ENCODE measurements around the gene TM9SF2. TPM values are rescaled to one million over a fixed set of nuclear protein-coding genes. Genes with fewer than 3 reads are reported as not detected.
"Not testable (repeated sequence)": the region's sequence is repeated elsewhere in the genome, so short reads cannot be mapped to it uniquely, and the experiment has no call there.

The TM9SF2 gene
- total RNA-seq, 2 donors from 2014 or later, result 44.0 to 49.0 TPM

DNA sequence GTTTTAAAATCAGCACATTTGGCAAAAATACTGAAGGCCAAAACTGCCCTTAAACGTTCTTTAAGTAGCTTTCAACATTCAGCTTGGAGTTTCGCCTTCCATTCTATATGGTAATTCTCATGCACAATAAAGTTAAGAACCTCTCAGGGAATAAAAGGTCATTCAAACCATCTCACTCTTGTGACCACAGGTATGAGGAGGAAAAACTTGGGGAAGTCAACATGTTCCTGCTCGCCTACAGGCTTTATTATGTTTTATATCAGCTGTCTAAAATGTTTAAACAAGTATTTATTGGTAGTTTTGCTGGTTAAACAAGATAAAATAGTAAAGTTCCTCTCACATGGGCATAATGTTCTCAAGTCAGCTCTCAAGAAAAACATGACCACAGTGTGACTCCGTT is 19.9 kb upstream of the TM9SF2 start:
- H3K27ac Mint-ChIP-seq, result no peak overlapping the region
- DNase-seq (ENCODE audit: low spot score in 2 of 2) (no peak), ATAC-seq (no peak)
- H3K9me3 Mint-ChIP-seq, result no peaks in the 10 kb centered on the region
- peaks cover 0 to 4% of the 10 kb centered on the region in 2 donors for H3K36me3 Mint-ChIP-seq

DNA sequence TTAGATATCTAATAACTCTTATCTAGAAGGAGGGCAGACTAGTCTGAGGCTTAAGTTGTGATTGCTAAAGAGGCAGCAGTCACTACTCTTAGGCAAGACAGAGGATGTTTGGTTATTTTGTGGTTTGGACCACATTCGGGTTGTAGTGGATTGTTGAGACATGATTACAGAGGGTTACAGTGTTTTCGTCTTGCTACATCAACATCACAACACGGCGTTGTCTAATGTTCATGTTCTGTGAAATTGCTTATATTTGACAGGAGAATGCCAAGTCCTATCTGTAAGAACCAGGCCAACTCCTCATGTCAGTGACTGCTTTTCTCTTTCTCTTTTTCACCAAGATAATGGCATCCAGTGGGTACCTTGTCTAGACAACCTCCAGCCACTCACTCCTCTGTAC is 16.8 kb upstream of the TM9SF2 start:
- Mint-ChIP-seq H3K9me3 (peaks cover 0 to 3% of the 10 kb centered on the region in 2 donors), H3K36me3 (peaks cover 8 to 19% of the 10 kb centered on the region in 2 donors), H3K27ac (no peak overlapping the region)
- ATAC-seq, result no peak
- no peak for DNase-seq (ENCODE audit: low spot score in 2 of 2)

DNA sequence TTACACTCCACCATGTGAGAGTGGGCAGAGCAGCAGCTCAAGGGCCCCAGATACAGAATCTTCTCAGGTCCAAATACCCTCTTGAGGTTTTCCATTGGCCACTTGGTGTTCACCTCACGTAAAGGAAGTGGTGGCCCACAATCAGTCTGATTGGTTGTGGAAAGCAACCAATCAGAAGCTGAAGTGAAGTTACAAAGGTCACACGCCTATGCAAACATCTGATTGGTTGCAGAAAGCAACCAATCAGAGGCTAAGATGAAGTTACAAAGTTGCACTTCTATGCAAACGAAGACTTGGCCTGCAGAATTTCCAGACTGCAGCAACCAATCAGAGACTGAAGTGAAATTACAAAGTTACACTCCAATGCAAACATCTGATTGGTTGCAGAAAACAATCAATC is 14.3 kb upstream of the TM9SF2 start:
- no peak for ATAC-seq
- no peak for DNase-seq (ENCODE audit: low spot score in 2 of 2)
- H3K9me3 Mint-ChIP-seq, result peaks cover 0 to 3% of the 10 kb centered on the region in 2 donors
- H3K27ac Mint-ChIP-seq, result no peak overlapping the region
- peaks cover 8 to 28% of the 10 kb centered on the region in 2 donors for H3K36me3 Mint-ChIP-seq

DNA sequence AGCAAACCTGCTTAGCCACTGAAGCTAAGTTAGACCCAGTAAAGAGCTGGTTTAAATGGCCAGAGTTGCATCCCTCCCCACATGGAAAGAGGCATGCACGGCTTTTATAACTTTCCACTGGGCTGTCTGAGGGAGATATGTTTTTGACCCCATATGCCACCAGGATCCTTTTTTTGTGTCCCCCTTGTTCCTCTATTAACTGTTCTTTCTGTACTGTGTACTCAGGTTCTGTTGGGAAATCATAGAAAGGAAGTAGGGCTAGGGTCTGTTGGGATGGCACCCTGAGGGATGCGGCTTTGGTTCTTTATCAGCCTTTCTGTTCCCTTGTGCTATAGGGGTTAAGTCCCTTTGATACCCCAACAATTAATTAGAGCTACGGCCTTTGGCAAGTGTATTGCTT is 12.2 kb upstream of the TM9SF2 start:
- DNase-seq (ENCODE audit: low spot score in 2 of 2) (no peak), ATAC-seq (no peak)
- Mint-ChIP-seq H3K9me3 (peaks cover 0 to 3% of the 10 kb centered on the region in 2 donors), H3K27ac (no peak overlapping the region), H3K36me3 (peaks cover 8 to 35% of the 10 kb centered on the region in 2 donors)

DNA sequence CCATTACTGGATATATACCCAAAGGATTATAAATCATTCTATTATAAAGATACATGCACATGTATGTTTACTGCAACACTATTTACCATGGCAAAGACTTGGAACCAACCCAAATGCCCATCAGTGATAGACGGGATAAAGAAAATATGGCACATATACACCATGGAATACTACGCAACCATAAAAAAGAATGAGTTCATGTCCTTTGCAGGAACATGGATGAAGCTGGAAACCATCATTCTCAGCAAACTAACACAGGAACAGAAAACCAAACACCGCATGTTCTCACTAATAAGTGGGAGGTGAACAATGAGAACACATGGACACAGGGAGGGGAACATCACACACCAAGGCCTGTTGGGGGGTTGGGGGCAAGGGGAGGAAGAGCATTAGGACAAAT is 9.5 kb upstream of the TM9SF2 start:
- H3K27ac Mint-ChIP-seq; DNase-seq (ENCODE audit: low spot score in 2 of 2); ATAC-seq; H3K9me3 Mint-ChIP-seq: not testable (repeated sequence)
- H3K36me3 Mint-ChIP-seq, result peaks cover 10 to 38% of the 10 kb centered on the region in 2 donors

DNA sequence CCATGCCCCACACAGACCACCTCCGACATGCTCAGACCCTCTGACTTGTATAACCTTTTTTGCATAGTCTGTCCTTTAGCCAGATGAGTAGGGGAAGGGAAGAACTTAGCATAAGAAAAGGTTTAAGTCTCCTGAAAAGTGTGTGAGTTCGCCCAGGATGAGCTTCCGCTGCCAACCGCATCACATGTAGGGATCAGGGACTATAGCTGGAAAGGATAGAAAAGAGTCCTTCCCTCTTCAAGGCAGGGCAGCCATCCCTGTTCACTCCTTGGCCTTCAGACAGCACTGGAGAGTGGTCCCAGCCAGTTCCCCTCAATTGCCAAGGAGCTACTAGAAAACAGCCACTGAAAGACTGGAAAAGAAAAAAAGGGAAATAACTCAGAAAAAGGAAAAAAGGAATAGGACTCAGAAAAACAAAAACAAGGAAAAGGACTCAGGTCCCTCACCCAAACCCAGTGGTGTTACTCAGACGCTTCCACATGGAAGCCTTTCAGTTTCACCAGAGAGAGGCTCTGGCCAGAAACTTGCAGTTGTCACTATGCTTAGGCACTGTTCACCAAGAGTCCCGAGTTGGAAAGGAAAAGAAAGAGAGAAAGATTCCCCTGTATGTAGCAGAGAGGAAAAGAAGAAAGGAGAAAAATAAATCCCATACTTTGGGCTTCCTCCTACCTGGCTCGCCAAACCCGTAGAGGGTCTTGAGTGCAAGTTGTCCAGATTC is 5.6 kb upstream of the TM9SF2 start:
- Mint-ChIP-seq H3K27ac (peak overlapping the region; percentile 94 to 99), H3K36me3 (peaks cover 15 to 46% of the 10 kb centered on the region in 2 donors), H3K9me3 (peaks cover 0 to 8% of the 10 kb centered on the region in 2 donors)
- no peak for DNase-seq (ENCODE audit: low spot score in 2 of 2)
- ATAC-seq, result no peak

DNA sequence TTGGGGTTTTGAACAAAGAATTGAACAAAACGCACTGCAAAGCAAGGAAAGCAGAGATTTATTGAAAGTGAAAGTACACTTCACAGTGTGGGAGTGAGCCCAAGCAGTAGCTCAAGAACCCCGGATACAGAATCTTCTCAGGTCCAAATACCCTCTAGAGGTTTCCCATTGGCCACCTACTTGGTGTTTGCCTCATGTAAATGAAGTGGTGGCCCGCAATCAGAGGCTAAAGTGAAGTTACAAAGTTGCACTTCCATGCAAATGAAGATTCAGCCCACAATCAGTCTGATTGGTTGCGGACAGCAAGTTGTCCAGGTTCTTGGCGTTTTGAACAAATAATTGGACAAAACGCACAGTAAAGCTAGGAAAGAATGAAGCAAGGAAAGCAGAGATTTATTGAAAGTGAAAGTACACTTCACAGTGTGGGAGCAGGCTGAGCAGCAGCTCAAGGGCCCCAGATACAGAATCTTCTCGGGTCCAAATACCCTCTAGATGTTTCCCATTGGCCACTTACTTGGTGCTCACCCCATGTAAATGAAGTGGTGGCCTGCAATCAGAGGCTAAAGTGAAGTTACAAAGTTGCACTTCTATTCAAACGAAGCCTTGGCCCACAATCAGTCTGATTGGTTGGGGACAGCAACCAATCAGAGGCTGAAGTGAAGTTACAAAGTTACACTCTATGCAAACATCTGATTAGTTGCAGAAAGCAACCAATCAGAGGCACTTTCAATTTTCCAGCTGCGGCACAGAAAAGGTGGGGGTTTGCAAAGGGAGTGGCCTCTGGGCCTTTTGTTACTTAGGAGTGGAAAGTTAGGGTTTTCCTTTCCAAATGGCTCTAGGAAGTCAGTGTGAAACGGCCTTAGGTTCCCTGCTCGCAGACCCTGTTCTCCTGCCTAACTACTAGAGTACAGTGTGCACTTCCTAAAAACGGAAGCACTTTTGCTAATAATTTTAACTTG is 4.8 kb upstream of the TM9SF2 start:
- DNase-seq (ENCODE audit: low spot score in 2 of 2), result peak; percentile 66 to 79
- Mint-ChIP-seq H3K36me3 (peaks cover 22 to 45% of the 10 kb centered on the region in 2 donors), H3K9me3 (peaks cover 0 to 8% of the 10 kb centered on the region in 2 donors), H3K27ac (peak overlapping the region; percentile 94 to 99)
- peak; percentile 39 to 50 for ATAC-seq

DNA sequence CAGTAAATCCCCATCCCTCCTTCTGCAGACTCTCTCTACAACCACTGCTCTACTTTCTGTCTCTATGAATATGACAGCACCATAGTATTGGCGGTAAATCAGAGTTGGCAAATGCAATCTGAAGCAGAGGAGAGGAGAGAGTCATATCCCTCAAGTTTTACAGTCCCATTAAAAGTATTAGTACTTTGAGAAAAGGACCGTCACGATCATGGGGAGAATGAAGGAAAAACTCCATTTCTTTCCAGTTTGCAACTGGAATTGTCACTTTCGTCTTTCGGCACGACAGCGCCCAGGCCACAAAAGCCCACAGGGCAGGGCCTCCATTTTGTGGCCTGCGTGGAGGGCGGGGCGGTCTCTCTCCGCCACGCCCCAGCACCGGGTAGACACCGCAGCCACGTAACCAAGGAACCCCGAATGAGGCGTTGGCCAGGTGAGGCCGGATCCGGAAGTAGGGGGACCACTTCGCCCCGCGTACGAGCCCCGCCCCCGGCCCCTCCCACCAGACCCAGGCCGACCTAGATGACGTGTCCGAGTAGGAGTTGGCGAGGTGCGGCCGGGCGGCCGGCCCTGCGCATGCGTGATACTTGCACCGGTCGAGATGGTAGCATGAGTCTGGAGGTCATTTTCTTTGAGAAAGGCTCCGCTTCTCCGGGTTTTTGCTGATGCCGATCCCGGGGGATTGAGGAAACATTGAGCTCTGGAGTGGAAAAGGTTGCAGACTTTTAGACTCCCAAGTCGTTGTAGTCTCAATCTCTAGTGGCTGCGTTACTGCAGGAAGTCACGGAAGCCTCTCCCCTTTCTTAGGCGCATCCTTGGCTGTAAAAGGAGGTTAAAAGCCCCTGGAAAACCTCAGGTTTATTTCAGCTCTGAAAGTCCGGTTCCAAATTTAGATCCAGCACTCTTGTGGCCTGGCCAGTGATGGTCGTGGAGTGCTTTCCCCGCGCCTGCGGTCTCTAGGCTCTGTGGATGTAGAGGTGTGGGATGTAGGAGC is 2.8 kb upstream of the TM9SF2 start:
- peak; percentile 78 to 85 for ATAC-seq
- Mint-ChIP-seq H3K27ac (peak overlapping the region; percentile 94 to 96), H3K36me3 (peaks cover 33 to 43% of the 10 kb centered on the region in 2 donors), H3K9me3 (peaks cover 0 to 8% of the 10 kb centered on the region in 2 donors)
- peak; percentile 92 to 96 for DNase-seq (ENCODE audit: low spot score in 2 of 2)

DNA sequence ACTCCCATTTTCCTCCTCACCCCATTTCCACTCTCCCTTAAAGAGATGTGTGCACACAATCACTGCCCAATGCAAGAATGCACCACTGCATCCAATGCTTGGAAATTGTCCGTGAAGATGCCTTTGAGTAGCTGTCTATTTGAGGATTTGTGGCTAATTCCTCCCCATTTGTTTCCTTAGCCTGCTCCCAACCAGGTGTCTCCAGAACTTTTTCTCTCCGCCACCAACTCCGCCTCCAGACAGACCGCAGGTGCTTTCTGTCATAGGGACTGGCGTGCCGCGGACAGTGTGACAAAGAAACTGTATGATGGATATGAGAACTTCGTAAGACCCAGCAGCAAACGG is 461 bp upstream of the TM9SF2 start:
- H3K36me3 Mint-ChIP-seq, result peaks cover 29 to 39% of the 10 kb centered on the region in 2 donors
- H3K27ac Mint-ChIP-seq, result peak overlapping the region; percentile 99
- peaks cover 0 to 8% of the 10 kb centered on the region in 2 donors for H3K9me3 Mint-ChIP-seq
- ATAC-seq, result peak; percentile 14 to 38
- no peak for DNase-seq (ENCODE audit: low spot score in 2 of 2)

DNA sequence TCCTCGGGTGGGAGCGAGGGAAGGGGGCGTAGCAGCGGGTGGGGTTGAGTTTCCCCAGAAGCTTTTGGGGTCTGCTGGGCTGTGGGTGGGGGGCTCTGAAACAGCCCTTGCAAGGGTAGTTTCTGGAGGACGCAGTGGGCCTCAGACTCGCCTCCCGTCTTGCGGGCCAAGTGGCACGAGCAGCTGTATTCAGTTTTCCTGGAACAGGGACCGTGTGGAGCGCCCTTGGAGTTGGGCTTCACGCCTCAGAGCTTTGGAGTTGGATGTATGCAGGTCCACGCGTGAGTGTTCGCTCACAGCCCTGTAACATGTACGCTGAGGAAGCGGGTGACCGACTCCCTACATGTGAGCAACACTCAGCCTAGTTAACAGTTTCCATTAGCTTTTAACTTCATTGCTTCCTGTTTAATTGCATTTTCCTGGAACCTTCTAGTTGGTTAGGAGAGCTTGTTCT is 603 bp downstream of the TM9SF2 start:
- ATAC-seq (no peak), DNase-seq (ENCODE audit: low spot score in 2 of 2) (peak in 1 of 2 donors; percentile 25)
- peaks cover 0 to 8% of the 10 kb centered on the region in 2 donors for H3K9me3 Mint-ChIP-seq
- peaks cover 28 to 32% of the 10 kb centered on the region in 2 donors for H3K36me3 Mint-ChIP-seq
- H3K27ac Mint-ChIP-seq, result peak overlapping the region; percentile 99

DNA sequence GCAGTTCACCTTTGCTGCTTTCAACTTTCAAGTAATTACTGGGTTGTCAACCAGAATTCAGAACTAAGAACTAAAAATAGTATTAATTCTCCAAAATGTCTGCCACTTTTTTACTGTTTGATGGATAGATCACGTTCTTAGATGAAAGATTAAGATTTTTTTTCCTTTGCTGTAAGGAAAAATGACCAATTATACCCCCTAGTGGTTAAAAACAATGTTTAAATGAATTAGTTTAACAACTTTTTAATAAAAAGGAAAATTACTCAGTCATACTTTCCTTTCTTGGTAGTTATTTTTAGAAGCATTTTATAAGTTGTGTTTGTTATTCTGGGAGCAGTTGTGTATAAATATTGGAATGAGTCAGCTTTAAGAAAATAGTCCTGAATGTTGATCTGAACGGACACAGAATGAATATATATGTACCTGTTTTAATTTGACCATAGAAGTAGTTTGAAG is 4.6 kb downstream of the TM9SF2 start:
- no peak for DNase-seq (ENCODE audit: low spot score in 2 of 2)
- Mint-ChIP-seq H3K27ac (no peak overlapping the region), H3K9me3 (peaks cover 0 to 7% of the 10 kb centered on the region in 2 donors), H3K36me3 (peaks cover 45 to 49% of the 10 kb centered on the region in 2 donors)
- no peak for ATAC-seq

DNA sequence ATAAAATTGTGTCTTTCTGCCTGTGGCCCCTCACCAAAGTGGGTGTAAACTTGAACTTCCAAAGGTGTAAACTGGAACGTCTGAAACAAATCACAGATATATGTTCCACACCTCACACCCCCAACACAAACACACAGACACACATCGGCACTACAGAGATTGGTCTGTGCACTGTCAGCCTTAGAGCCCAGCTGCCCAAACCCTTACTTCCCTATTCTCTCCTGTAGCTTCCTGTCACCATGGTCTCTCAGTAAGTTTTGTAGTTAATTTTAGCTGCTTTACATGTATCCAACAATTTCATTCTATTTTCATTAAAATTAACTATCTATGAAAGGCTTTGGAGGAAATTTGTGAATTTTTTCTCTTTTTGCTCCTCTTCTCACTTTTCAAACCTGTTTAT is 5.4 kb downstream of the TM9SF2 start:
- H3K9me3 Mint-ChIP-seq, result peaks cover 0 to 7% of the 10 kb centered on the region in 2 donors

DNA sequence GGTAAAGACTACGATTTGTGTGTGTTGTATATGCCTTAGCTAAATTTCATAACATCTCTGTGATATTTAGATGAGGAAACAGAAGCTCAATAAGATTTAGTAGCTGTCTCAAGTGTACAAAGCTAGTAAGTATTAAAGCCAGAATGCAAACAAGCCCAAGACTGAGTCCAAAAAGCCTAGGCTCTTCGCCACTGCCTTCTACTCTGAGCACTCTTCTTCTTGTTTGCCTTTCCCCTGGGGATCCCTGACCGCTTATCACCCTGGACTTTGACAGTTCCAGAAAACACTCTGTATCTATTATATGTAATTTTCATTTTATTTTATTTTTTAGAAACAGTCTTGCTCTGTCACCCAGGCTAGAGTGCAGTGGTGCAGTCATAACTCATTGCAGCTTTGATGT is 5.8 kb downstream of the TM9SF2 start:
- ATAC-seq, result no peak
- DNase-seq (ENCODE audit: low spot score in 2 of 2), result no peak
- Mint-ChIP-seq H3K27ac (no peak overlapping the region), H3K36me3 (peaks cover 35 to 49% of the 10 kb centered on the region in 2 donors), H3K9me3 (peaks cover 0 to 7% of the 10 kb centered on the region in 2 donors)

More for the DNA sequence above, 5.4 kb downstream of the TM9SF2 start:
- DNase-seq (ENCODE audit: low spot score in 2 of 2) (no peak), ATAC-seq (no peak)
- no peak overlapping the region for H3K27ac Mint-ChIP-seq
- H3K36me3 Mint-ChIP-seq, result peaks cover 39 to 53% of the 10 kb centered on the region in 2 donors

DNA sequence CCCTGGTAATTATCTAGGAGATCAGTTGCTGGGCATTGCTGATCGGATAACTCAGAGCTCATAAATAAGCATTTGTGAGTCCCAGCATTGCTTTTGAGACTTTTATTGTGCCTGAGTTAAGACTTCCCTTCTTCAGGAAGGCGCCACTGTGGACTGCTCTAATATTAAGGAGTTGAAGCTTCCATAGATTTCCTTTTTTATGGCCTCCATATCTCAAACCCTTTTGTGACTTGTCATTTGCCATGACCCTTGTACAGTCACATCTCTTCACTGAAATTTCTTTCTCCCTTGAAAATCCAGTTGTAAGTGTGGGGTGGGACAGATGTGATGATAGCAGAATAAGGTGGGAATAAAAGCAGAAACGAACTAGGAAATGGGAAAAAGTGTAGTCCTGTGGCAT is 6.3 kb downstream of the TM9SF2 start:
- DNase-seq (ENCODE audit: low spot score in 2 of 2), result no peak
- no peak overlapping the region for H3K27ac Mint-ChIP-seq
- ATAC-seq, result no peak
- peaks cover 0 to 7% of the 10 kb centered on the region in 2 donors for H3K9me3 Mint-ChIP-seq
- H3K36me3 Mint-ChIP-seq, result peaks cover 30 to 44% of the 10 kb centered on the region in 2 donors

DNA sequence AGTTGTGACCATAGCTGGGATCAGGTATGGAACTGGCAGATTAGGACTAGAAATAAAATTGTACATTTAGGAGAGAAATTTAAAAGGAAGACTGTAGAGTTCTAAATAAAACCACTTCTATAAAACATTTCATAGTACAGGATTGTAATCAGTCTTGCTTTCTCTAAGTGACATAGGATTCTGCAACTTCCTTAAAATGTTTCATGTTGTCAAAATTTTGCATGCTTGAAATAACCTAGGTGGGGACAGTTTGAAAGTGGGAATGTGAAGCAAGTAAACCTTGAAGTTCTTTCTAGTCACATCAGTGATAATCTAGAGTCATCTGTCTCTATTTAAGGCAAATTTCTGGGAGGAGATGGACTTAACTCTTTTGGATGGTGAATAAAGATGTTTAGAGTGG is 6.7 kb downstream of the TM9SF2 start:
- DNase-seq (ENCODE audit: low spot score in 2 of 2) (no peak), ATAC-seq (no peak)
- Mint-ChIP-seq H3K9me3 (peaks cover 0 to 7% of the 10 kb centered on the region in 2 donors), H3K36me3 (peaks cover 30 to 44% of the 10 kb centered on the region in 2 donors), H3K27ac (no peak overlapping the region)

DNA sequence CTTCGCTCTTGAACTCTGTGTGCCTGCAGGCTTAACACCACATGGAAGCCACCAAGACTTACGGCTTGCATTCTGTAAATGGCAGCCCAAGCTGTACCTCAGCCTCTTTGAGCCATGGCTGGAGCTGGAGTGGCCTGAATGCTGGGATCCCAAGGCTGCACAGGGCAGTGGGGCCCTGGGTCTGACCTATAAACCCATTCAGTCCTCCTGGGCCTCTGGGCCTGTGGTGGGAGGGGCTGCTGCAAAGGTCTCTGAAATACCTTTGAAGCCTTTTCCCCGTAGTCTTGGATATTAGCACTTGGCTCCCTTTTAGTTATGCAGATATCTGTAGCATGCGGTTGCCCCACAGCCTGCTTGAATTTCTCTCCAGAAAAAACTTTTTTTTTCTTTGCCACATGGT is 8.2 kb downstream of the TM9SF2 start:
- ATAC-seq (no peak), DNase-seq (ENCODE audit: low spot score in 2 of 2) (no peak)
- Mint-ChIP-seq H3K27ac (no peak overlapping the region), H3K9me3 (peaks cover 0 to 7% of the 10 kb centered on the region in 2 donors), H3K36me3 (peaks cover 30 to 44% of the 10 kb centered on the region in 2 donors)
